ENCODE measurements around the gene RALGPS1. TPM values are rescaled to one million over a fixed set of nuclear protein-coding genes. Genes with fewer than 3 reads are reported as not detected.
A peak's percentile ranks its signal among the peaks of the same experiment; 100 is the strongest.

RALGPS1 gene
- total RNA-seq, 2 donors from 2014 or later, result 12.5 TPM

DNA sequence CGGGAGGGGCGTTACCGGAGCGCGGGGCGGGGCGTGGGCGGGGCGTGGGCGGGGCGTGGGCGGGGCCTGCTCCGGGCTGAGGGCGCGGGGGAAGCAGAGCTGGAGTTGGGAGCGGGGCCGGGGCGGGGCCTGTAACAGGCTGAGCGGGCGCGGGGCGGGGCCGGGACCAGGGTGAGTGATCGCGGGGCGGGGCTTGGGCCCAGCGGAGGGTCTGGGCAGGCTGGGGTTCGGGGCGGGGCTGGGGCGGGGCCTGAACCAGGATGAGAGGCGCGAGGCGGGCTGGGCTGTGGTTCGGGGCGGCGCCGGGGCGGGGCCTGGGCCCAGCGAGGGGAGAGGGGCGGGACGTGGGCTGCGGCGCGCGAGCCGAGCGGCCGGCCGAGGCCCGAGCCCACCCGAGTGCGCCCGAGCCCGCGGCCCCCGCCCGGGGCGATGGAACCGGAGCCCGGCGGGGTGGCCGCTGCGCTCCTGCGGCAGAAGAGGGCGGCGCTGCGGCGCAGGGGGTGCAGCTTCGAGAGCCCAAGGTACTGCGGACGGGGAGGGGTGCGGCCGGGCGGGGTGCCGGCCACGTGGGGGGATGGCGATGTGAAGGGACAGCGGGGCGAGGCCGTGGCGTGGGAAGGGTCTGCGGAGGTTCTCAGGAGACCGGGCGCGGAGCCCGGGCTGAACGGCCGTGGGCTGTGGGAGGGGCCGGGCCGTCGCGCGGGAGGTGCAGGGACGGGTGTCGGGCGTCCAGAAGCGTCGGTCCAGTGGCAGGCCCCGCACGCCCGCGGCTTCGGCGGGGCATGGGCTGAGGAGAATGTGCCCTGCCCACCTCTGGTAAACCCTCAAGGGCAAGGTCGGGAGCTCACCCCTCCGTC is 310.5 kb downstream of the RALGPS1 start:
- peak; percentile 93 to 96 for ATAC-seq
- peak; percentile 98 for DNase-seq
- intact Hi-C loops (cut with DNase I), result no loop called here

DNA sequence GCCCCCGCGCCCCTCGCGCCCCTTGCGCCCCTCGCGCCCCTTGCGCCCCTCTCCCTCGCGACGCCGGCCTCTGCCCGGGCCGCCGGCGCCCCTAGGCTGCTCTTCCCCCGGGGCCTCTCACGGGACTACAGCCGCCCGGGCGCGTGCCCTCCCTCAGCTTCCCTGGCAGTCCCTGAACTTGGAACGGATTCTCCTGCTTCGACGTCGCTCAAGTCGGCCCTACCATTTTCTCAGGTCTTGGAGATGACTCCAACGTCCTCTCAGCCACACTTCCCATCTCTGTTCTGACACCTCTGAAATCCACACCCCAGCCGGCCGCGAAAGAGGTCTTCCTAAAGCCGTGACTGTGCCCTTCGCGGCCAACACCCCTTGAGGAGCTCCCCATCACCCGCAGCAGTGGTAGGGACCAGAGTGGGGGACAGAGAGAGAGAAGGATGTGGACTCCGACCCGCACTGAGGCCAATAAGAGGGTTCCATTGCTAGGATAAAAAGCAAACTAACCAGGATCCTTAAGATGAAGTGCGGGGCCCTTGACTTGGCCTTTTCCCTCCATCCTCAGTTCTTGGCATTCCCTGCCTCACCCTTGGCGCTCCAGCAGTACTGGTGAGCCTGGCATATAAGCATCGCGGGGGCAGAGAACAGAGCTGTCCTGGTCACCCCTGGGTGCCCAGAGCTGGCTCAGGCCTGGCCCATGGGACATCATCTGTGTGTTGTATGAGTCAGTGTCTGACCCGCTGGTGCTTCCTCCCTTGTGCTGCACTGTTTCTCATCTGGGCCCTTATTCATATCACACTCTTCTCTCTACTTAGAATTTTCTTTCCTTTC is 311.4 kb downstream of the RALGPS1 start:
- intact Hi-C loops (cut with DNase I), result no loop called here
- DNase-seq (peak; percentile 38), ATAC-seq (no peak)

DNA sequence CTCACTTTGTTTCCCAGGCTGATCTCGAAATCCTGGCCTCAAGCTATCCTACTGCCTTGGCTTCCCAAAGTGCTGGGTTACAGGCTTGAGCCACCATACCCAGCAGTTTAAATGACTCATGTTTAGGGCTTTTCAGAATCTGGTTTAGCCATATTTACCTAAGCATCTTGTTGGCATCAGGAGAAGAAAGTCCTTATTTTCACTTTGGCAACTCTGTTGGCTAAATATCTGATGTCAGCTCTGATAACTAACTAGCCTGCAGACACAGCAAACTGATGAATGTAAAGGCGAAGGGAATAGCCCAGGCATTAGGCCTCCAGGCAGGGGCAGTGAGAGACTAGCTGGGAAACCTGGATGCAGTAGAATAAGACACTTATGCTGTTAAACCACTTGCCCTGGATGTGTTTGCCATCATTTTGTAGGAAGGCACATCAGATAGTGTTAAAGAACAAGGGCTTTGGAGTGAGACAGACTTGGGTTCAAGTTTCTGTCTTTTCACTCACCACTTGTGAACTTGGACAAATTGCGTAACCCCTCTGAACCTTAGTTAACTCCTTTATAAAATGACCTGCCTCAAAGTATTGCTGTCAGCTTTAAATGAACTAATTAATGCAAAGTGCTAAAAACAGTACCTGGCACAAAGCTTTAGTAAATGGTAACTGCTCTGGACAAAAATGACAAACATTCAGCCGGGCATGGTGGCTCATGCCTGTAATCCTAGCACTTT is 315.3 kb downstream of the RALGPS1 start:
- ATAC-seq (no peak), DNase-seq (no peak)
- intact Hi-C loops (cut with DNase I), result no loop called here

DNA sequence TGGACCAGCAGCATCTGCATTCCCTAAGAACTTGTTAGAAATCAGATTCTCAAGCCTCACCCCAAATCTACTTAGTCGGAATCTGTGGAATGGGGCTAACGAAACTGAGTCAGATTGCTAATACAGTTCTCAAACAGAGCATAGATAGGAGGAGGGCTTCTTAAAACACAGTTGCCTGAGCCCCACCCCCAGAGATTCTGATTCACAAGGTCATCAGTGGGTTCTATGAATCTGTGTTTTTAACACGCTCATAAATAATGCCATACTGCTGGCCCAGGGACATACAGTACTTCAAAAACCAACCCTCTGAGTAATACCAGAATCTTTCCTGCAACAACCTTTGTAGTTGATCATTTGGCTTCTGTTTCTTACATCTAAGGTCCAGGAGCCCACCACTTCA is 317.1 kb downstream of the RALGPS1 start:
- intact Hi-C loops (cut with DNase I), result no loop called here
- ATAC-seq (no peak), DNase-seq (no peak)

DNA sequence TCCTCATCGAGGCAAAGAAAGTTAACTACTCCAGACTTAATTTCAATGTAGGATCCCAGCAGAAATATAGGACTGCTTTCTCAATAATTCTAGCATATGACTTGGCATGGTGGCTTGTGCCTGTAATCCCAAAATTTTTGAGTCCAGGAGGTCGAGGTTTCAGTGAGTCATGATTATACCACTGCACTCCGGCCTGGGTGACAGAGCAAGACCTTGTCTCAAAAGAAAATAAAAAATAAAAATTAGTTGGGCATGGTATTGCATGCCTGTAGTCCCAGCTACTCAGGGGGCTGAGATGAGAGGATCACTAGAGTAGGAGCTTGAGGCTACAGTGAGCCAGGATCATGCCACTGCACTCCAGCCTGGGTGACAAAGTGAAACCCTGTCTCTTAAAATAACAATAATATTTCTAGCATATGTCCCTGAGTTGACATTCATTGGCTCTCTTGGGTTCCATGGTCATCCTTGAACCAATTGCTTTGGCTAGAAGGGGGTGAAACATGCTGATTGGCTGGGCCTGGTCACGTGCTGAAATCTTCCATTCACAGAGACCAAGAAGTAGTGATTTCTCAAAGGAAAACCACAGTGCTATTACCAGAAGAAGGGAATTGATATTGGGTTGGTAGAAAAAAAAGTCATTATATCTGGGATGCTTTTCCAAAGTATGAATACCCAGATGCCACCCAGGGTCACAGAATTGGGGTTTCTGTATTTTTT is 318.4 kb downstream of the RALGPS1 start:
- DNase-seq (no peak), ATAC-seq (no peak)
- intact Hi-C loops (cut with DNase I), result no loop called here

DNA sequence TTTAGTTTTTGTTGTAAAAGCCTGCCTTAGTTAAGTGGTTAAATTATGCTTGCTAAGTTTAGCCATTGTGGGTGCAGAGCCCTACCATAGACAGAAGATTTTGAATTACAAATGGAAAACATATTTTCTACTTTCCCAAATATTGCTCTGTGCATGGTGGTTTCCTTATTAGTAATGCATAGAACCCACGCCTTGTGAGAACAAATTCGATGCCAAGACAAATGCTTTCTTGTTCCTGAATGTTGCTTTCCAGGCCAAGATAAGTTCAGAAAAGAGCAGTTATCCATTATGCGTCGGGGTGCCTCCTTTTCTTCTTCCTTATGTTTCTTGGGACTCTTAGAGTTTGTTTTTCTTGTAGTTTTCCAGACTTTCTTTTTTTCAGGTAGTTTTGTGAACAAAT is 319.0 kb downstream of the RALGPS1 start:
- peak in 1 of 2 donors; percentile 60 for ATAC-seq
- no peak for DNase-seq
- intact Hi-C loops (cut with DNase I), result no loop called here

DNA sequence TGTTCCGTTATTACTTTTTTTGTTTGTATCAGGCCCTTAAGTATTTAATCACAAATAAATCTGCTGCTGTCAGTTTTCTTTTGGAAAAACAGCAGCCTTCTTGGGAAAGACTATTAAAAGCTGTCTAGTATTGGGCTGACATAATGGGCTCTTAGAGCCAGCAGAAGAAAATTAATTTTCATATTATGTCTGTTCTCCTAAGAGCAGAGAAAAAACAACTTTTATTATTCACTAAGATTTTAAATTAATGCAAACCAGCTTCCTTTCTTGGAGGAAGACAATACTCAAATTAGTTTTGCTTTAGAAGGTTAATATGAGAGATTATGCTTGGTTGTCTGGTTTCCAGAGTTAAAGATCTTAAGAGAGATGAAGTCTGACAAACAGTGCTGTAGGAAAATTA is 319.4 kb downstream of the RALGPS1 start:
- intact Hi-C loops (cut with DNase I), result no loop called here
- no peak for DNase-seq
- ATAC-seq, result peak in 1 of 2 donors; percentile 45

DNA sequence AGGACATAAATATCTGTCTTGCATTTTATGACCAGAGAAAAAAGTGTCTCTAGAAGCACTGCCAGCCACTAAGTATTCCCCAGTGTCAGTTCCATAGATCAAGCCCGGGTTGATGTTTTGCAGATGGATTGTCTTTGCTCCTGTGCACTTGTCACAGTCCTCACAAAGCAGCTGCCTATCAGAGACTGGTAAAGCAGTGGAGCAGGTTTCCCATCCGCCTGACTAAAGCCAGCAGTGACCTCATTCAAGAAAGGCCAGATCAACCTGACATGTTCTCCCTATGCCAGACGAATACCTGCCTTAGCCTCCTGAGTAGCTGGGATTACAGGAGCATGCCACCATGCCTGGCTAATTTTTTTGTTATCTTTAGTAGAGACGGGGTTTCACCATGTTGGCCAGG is 323.2 kb downstream of the RALGPS1 start:
- ATAC-seq (no peak), DNase-seq (no peak)
- intact Hi-C loops (cut with DNase I), result no loop called here

DNA sequence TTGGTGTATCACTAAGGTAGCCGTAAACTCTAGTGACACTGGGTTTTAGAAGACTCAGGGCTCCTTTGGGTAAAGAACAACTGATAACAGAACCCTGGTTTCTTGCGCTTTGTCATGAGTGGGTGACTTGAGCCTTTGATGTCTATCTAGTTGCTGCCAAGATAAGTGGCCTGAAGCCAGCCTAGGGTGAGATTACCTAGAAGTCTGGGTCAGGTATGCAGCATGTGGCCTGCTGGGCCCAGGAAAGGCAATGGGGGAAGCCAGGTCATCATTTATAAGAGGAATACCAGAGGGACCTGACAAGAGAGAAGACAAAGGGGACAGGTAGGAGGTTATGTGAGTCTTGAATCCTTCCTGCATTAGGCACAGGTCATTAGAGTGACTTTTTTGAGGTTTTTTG is 326.8 kb downstream of the RALGPS1 start:
- intact Hi-C loops (cut with DNase I), result no loop called here
- ATAC-seq, result no peak

DNA sequence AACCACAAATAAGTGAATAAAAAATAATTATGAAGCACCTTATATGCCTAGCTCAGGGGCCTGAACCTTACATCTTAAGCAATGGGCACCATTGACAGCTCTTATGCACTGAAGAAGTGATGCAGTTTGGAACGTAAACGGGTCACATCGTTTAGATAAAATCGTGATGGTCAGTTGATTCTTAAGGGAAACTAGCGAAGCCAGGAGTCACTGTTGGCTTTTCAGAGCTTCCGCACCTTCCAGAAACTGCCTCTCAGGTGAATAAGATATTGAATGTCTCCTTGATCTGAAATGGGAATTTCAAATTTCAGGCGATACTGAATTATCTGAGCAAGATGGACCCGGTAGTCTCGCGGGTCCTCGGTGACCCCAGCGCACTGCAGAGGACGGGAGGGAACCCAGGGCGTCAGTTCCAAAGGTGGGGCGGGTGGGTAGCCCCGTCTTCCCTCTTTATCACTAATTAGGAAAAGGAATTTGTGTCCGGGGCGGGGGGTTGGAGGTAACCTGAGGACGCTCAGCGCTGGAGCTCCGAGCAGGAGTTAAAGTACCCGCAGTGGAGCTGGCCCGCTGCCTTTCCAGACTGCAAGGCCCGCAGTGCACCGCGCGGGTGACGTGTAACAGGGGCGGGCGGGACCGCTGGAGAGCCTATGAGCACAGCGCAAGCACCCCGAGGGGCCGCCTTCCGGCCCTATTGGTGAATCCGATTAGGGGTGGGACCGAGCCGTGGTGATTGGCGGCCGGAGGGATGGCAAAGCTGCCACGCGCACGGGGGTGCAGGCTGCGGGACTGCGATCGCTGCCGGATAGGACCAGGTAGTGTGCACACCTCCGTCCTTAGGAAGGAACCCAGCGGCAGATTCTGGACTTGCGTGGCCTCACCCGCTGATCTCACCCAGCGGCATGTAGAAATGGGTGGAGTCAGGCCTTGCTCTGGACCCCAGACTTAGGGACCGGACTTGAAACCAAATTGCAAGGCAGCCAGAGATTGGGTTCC is 330.3 kb downstream of the RALGPS1 start:
- peak; percentile 99 for DNase-seq
- intact Hi-C loops (cut with DNase I), result no loop called here
- peak; percentile 100 for ATAC-seq

More for the DNA sequence above, 326.8 kb downstream of the RALGPS1 start:
- DNase-seq, result no peak

DNA sequence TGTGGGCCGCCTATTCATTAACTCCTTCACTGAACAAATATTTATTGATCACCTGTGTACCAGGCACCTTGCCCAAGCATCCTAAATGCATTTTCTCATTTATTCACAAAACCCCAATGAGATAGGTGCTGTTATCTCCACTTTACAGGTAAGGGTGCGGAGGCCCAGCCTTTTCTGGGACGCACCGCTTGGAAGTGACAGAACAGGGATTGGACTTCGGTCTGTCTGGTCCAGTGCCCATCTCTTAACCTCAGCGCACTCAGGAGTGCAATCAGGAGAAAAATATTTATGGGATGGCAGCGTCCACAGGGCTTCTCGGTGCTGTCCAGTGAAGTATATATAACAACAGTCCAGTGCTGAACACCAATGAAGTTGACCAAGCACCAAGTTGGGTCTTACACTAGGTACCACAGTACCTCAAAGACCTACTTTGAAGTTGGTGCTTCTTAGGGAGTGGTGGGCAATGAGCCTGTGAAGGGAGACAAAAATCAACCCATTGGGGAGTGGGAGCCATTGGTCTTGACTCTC is 331.1 kb downstream of the RALGPS1 start:
- intact Hi-C loops (cut with DNase I), result no loop called here
- DNase-seq, result no peak
- no peak for ATAC-seq

DNA sequence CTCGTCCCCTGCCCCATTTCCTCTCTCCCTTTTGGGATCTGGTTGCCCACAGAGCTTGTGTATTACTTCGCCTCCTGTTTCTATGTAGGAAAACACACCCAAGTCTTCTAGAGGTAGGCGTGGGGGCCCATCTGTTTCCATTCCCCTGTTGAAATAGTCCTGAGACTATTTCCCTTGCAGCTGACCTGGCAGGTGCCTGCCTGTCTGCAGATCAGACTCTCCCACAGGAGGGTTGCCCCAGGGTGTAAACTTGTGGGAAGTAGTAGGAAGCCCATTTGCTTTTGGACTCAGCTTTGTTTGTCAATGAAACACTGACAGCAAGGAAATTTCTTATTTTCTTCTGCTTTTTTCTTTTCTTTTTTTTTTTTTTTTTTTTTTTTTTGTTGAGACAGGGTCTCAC is 333.7 kb downstream of the RALGPS1 start:
- intact Hi-C loops (cut with DNase I), result no loop called here
- ATAC-seq, result no peak
- DNase-seq, result no peak

DNA sequence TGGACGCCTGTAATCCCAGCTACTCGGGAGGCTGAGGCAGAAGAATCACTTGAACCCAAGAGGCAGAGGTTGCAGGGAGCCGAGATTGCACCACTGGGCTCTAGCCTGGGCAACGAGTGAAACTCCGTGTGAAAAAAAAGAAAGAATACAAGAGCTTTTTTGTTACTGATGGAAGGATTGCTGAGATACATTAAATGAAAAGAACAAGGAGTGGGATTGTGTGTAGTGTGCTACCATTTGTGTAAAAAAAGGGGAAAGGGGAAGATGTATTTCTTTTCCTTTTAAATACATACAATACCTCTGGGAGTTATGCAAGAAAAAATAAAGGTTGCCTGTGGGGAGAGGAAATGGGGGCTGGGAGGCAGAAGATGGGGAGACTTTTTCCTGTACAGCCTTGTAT is 335.3 kb downstream of the RALGPS1 start:
- intact Hi-C loops (cut with DNase I), result no loop called here
- ATAC-seq, result no peak

DNA sequence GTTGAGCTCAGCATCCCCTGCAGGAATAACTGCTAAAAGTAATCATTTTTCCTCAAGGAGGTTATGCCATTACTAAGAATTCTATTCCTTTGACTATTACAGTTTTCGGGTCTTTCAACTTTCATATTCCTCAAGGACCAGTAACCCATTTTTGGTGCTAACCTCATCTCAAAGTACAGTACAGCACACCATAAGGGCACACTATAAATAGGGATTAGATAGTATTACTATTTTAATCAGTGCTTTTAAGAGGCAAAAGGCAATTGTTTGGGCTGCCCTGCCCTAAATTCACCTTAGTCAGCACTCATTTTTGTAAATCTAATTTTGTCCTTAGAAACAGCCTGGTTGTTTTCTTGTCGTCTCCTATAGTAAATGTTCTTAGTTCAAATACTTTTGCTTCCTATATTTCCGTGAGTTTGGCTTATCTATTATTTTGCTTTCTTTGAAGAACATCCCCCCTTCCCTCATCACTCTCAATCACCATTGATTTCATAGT is 336.4 kb downstream of the RALGPS1 start:
- intact Hi-C loops (cut with DNase I), result no loop called here
- ATAC-seq, result peak; percentile 49 to 57
- DNase-seq, result no peak

More for the DNA sequence above, 335.3 kb downstream of the RALGPS1 start:
- DNase-seq, result no peak

DNA sequence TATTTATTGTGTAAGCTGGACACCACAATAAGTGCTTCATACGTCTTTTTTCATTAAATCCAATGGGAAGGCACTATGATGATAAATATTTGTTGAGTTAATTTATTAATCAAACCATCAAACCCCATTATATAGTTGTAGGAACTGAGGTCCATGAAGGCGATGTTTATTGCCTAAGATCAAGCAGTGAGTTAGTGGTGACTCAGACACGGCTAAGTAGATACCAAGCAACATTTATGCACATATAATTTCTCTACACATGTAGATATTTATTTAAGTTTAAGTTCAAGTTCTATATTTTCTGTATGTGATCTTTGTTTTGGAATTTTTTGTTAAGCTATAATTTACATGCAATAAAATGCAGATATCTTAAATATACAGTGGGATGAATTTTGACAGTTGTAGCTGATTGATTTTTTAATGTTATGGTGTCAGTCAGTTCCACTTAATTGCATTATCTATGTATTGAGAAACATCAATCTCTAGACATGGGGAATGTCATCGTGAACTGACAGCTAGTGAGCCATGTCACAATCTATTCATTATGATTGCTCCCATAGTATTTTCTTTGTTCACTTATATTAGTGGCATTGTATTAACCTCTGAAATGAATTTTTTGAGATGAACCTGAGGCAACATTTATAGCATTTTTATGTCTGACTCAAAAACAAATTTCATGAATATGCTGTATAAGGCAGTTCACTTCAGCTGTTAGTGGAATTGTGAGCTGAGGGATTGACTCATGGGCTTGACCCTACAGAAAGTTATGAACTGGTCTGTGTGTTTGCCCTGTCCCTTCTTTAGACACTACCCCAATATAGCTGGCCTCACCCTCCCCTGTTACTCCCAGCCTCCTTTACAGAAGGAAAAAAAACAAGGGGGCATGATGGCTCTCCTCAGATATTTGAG is 338.1 kb downstream of the RALGPS1 start:
- DNase-seq (no peak), ATAC-seq (no peak)
- intact Hi-C loops (cut with DNase I), result no loop called here

DNA sequence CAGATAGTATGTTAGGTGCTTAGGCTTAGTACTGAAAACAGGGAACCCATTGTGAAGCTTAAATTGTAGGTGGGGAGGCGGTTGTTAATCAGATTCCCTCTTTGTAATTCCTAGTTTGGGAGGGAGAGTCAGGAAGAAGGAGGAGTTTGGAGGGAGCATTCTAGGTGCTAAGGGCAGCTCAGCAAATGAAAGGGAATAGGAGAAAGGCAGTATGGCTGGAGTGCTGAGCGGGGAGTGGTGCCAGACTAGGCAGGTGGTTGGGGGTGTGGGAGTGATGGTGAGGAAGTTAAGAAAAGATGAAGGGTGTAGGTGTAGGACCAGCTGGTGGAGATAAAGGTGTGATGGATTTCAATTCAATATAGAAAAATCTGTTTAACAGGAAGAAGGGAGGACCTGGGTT is 338.9 kb downstream of the RALGPS1 start:
- DNase-seq (no peak), ATAC-seq (no peak)
- intact Hi-C loops (cut with DNase I), result no loop called here

DNA sequence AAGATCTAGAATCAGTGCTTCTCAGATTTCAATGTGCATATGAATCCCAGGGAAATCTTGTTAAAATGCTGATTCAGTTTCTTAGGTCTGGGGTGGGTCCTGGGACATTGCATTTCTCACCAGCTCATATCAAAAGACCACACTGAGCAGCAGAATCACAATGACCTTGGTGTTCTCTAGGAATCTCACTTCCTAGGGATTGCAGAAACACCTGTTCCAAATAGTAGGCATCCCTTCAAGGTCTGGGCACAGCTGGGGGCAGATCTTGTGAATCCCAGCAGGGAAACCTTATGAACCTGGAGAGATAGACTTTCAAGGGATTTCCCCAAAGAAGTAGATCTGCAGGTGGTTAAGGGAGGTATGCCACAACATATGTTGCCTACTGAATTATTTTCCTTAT is 341.1 kb downstream of the RALGPS1 start:
- DNase-seq (no peak), ATAC-seq (no peak)
- intact Hi-C loops (cut with DNase I), result no loop called here
